Lower leg skin (tissue), 3 donors: ENCODE results near the gene BPHL.

Source experiments
- CTCF ChIP-seq, 3 donors: fragments of 450-650 bp; IDR thresholded peaks; one replicate each; pipeline ENCODE4 v1.5.1; 2016; ENCODE audit warnings: antibody characterized with exemption in 3 of 3, mild to moderate bottlenecking in 3 of 3, moderate library complexity in 2 of 3
- POLR2A ChIP-seq, 2 donors: fragments of 450-650 bp; IDR thresholded peaks; one replicate each; pipeline ENCODE4 v1.6.1; 2016 to 2017; ENCODE audit warnings: antibody characterized with exemption in 2 of 2, mild to moderate bottlenecking in 1 of 2, moderate library complexity in 1 of 2

GRCh38 chr6:3072798-3073197, 45.7 kb upstream of the BPHL start:
- TF ChIP-seq POLR2A (IDR thresholded peaks at IDR 0.05) (no peak), CTCF (IDR thresholded peaks at IDR 0.05) (no peak)
